NCI-H2196 (cell line): Measurements from ENCODE around the gene COL24A1.
"Not testable (repeated sequence)": the region's sequence is repeated elsewhere in the genome, so short reads cannot be mapped to it uniquely, and the experiment has no call there.

Experiments
- DNase-seq: peaks from one replicate; lab custom pipeline; 2025; ENCODE audit not compliant: unreplicated experiment; lab: John Stamatoyannopoulos, UW

Gene COL24A1

DNA sequence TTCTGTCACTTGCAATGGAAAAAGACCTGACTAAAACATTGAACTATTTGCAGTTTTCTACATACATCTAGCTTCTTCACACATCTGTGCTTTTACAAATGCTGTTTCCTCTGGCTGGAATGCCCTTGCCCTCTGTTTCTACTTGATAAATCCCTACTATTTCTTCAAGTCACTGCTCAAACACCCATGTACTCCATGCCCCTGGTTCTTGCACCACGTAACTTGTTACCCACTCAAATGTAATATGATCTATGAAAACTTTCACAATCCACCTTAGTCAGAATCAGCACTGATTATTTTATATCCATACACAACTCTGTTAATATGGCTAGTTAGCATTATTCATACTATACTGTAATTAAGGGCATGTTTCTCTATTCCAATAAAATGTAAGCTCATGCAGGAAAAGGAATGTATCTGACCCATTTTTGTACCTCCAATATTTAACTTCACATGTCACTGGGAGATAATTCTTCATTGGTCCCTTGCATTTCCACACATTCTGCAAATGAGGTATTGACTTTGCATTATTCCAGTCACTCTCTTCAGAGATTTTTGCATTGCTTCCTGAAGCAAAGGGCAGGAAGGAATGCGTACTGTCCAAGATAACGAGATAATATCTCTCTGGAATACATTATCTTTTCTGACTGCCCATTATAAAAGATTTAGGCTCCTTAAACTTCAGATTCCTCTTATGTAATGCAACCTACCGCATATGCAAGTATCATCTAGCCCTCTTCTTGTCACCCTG is 158.3 kb downstream of the COL24A1 start:
- no peak for DNase-seq

DNA sequence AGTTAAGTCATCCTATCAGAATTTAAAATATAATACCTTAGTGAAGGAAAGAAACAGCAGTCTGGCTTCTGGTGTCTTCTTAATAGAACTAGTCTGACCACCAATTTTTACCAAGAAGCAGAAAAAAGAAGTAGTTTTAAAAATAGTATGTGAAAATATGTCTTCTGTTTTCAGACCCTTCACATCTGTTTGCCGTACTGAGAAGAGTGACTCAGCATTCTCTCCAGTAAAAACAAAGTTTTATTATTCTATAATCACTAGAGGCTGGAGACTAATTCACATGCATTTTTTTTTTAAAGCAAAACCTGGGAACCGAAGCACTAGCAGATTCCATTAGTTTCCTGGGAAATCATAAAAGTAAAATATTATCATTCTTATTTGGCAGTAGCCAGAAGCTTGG is 163.8 kb downstream of the COL24A1 start:
- DNase-seq, result no peak

DNA sequence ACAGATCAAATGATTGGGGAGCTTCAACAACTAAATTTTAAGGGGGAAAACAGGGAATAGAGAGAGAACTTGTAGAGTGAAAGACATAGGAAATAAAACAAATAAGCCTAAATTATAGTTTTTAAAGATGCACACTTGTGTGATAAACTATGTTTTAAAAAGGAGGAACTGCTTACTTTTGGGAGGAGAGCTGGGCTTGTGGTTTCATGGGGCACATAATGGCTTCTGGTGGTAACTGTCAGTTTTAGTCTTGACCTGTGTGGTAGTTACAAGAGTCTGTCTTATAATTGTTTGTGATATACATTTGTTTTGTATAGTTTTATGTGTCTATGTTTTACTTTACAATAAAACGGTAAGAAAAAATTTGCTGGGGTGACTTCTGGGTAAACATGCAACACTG is 165.3 kb downstream of the COL24A1 start:
- DNase-seq, result no peak

DNA sequence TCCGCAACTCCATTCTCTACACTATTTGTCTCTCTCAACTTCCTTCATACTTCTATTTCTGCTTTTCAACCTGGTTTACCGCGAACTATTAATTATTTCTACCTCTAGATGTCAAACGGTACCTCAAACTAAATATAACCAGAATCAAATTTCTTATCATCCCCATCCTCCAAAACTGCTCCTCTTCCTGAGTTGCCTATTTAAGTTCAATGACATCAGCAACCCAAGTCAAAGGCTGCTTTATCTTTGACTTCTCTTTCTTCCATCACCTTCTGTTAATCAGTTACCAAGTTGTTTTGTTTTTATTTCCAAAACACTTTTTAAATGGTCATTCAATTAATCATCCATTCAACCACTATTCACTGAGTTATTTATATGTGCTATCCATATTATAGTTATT is 171.9 kb downstream of the COL24A1 start:
- no peak for DNase-seq

- DNase-seq, result no peak
Observed at GRCh38 chr1:85983316-85983715, 173.3 kb downstream of the COL24A1 start.

DNA sequence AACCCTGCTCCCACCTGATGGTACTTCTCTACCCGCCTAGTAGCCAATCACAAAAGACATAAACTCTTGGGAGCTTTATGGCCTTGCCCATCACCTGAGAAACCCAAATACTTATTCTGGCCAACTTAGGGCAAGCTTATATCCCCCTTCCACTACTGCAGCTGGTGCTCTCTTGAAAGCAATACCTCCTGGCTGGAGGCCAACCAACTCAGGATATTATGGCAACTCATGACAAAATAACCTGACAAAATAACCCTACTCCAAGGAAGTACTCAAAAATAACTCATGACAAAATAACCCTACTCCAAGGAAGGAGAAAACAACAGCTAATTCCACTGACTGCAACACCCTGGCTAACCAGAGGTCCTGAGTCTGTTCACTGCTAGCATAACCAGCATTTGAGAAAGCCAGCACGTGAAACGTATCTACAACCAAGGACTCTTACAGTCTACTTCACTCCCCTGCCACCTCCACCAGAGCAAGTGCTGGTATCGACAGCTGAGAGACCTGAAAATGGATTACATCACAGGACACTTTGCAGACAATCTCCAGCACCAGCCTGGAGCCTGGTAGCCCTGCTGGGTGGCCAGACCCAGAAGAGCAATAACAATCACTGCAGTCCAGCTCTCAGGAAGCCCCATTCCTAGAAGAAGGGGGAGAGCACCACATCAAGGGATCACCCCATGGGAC is 179.9 kb downstream of the COL24A1 start:
- DNase-seq, result no peak

DNA sequence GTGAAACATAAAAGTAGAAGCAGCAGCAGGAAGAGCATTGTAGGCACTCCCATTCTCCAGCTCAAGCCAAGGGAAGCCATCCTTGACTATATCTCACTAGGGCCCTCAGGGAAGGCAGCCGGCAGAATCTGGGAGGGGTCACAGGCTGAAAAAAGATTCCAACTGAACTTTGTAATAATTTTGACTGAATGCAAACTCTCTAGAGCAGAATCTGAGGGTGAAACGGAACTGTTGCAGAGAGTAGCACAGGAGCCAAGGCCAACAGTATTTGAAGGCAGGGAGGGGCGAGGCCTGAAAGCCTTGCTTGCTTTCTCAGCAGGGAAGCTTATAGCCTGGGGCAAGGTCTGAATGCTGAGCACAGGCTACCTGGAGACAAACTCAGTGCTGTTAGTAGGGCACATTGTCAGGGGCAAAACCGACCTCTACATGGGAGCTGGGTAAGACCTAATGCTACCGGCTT is 180.6 kb downstream of the COL24A1 start:
- no peak for DNase-seq

- no peak for DNase-seq
Observed at GRCh38 chr1:85962457-85962856, 194.1 kb downstream of the COL24A1 start.

- no peak for DNase-seq
Observed at GRCh38 chr1:85957760-85958159, 198.8 kb downstream of the COL24A1 start.

DNA sequence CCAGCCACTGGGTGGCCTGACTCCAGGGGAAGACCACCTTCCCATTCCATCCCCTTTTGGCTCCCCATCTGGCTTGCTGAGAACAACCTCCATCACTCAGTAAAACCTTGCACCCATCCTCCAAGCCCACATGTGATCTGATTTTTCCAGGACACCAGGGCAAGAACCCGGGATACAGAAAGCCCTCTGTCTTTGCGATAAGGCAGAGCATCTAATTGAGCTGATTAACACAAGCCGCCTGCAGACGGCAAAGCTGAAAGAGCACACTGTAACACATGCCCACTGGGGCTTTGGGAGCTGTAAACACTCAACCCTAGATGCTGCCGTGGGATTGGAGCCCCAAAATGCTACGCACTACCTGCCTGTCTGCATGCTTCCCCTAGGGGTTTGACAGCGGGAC is 201.4 kb downstream of the COL24A1 start:
- not testable (repeated sequence) for DNase-seq

GRCh38 chr1:85952460-85952859 is 204.1 kb downstream of the COL24A1 start:
- DNase-seq, result no peak

DNA sequence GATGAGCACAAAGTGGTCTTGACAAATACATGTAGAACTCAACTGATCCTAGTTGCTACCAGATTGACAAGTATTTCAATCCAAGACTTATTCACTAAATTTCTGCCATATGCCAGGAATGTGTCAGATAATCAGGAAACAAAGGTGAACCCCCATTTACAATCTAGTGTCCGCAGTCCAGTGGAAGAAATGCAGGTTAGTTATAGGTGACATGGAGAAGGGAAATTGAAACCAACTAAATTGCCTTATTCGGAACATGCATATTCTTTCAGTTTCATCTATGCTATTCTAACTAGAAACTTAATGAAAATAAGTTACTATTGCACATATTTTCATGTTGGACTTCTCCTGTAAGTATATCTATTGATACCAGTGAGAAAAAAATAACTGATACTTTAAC is 209.4 kb downstream of the COL24A1 start:
- no peak for DNase-seq

DNA sequence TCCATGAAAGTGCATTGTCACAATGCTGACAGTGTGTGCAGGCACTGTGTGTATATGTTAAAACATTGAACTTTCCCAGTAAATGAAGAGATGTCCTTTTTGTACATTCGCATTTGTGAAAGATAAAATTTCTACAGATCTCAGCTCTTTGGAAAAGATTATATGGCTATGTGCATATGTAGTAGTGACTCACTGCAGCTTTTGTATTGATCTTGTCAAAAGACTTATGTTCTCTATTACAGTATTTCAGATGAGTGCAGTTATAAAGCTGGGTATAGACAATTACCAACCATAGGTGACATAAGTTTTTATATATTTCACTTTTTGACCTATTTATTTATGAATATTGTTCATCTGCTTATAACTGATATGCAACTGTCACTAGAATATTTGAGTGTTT is 212.6 kb downstream of the COL24A1 start:
- no peak for DNase-seq

DNA sequence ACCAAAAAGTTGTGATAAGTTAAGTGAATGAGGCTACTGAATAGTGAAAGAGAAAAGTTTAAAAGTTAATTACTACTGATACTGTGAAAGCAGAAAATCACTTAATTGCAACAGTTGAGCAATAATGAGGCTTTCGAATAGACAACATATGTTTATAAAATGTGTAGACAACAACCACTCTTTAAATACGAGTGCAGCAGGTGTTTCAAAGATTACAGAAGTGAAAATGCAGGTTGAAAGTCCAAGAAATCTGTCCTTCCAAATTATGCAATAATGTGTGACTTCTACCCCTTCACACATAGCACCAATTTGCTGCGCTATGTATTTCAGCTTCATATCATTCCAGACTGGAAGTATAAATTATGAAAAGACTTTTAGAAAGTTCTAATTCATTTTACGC is 213.0 kb downstream of the COL24A1 start:
- no peak for DNase-seq

DNA sequence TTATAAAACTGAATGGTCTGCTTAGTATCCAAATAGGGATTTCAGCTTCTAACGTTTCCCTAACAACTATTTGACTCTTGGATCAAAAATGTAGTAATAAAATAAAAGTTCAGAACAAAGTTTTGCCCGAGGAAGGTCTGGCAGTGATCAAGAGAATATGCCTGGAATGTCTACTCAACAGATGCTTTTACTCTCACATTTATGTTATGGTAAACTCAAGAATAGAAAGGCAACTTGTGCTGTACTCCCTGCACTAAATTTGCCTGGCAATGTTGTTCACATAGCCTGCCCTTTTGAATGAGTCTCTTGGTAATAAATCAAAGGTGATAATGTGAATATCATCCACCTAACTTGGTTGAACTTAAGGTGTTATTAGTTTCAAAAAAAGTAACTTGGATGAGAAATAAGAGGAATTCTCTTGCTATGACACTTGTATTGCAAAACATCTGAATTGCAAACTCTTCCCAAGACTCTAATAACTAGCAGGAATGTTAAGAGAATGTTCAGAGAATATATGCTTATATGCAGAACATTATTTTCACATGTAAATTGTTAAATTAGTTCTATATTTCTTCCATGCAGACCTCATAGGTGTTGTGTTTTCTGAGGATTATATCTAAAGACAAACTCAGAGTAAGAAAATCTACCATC is 215.8 kb downstream of the COL24A1 start:
- DNase-seq, result no peak

DNA sequence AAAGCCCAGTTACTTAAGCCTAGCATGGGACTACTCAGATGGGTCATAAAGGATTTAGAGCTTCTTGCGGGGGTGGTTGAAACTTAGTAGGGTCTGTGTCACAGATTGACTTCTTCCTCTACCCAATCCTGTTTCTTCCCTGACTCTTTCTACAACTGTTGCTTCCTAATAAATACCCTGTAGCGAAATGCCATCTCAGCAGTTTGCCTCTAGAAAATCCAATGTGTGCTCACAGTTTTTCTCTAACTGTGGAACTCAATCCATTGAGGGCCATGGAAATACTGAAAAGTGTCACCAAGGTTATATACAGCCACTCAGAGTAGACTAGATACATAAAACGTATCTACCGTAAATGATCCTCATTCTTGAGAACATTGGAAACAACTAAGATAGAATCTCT is 217.7 kb downstream of the COL24A1 start:
- DNase-seq, result no peak

GRCh38 chr1:85936470-85936869 is 220.1 kb downstream of the COL24A1 start:
- no peak for DNase-seq

- no peak for DNase-seq
Observed at GRCh38 chr1:85936057-85936456, 220.5 kb downstream of the COL24A1 start.

DNA sequence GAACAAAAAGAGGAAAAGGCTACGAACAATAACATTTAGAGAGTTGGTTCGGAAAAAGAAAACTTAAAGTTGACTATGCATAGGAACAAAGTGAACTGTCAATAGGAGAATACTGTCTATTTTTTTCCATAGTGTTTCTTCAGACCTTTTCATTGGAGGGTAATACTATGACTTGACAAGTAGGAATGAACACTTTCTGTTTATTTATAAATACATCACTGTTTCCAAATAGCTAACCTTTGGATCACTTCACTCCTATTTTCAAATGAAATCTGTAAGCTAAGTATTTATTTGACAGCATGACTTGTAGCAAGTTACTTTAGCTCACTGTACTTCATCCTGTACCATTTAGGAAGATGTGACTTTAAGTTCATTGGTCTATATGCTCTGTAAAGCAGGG is 221.3 kb downstream of the COL24A1 start:
- DNase-seq, result no peak

GRCh38 chr1:85934516-85934915 is 222.1 kb downstream of the COL24A1 start:
- DNase-seq, result no peak

DNA sequence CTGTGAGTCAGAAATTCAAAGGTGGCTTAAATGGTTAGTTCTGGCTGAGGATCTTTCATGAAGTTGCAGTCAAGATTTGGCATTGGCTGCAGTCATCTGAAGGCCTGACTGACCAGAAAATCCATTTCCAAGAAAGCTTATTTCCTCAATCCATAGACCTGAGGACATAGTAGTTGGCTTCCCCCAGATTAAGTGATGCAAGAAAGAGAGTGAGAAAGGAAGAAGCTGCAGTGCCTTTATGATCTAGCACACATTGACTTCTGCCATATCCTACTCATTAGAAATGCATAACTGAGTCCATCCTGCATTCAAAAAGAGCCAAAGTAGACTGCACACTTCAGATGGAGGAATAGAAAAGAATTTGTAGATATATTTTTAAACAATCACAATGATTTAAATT is 222.6 kb downstream of the COL24A1 start:
- no peak for DNase-seq

- DNase-seq, result no peak
Observed at GRCh38 chr1:85911742-85912141, 244.8 kb downstream of the COL24A1 start.
